HPDE6-E6E7 (cell line): ENCODE data around the gene SCAMP1.
"Not testable (repeated sequence)": the region's sequence is repeated elsewhere in the genome, so short reads cannot be mapped to it uniquely, and the experiment has no call there.

Experiments used
- DNase-seq: peaks from one replicate; pipeline ENCODE4 v3.0.0; 2011; ENCODE audit warnings: missing footprints; ENCODE audit errors: extremely low spot score

SCAMP1 gene

DNA sequence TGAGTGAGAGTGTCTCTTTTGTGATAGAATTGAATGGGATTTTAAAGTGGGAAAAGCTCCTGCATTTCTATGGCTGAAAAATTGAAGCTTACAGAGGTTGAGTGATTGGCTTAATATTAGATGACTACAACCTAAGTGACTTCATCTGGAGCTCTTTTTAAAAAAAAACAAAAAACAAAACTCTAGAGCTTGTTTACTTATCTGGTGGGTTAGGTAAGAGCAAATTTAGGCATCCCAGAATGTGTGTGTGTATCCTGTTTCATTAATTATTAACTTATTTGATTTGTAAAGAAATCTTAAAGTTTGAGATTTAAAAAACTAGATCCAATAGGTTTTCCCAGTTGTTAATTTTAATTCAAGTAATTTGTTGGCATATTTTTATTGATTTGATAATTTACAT is 60.1 kb downstream of the SCAMP1 start:
- DNase-seq, result no peak

DNA sequence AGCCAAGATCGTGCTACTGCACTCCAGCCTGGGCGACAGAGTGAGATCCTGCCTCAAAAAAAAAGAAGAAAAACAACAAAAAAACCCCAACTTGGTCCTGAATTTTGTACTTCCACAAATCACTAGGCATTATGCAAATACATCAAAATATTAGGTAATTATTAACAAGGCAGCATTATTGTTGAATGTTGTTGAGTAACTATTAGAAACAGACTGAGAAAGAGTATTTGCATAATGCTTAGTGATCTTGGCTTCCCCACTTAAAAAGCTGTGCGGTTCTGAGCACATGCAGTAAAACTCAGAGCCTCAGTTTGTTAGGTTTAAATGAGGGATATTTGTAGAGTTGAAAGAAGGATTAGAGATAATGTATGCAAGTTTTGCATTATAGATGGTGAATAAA is 64.2 kb downstream of the SCAMP1 start:
- no peak for DNase-seq

DNA sequence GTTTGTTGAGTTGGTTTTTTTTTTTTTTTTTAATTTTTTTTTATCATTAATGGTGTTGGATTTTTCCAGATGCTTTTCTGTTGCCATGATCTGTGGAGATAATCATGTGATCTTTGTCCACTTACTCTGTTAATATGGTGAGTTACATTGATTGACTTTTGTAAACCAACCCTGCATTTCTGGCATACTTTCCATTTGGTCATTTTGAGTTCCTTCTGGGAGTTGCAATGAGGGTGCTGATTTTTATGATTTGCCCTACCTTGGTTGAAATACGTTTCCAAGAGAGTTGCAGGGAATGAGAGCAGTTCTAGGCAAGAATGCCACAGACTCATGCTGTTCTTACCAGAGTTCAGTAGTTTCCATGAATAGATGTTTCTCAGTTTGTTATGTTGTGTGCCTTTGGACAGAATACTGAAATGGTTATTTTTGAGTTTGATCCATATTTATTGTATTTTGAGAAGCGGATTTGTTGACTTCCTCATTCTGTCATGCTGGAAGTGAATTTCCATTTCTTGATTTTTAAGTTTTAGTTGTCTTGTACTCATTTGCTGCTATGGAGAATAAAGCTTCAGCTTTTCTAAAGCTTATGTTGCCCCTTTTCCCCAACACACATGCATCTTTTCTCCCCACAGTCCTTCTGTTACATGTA is 69.0 kb downstream of the SCAMP1 start:
- DNase-seq, result no peak

GRCh38 chr5:78430866-78431265 is 70.4 kb downstream of the SCAMP1 start:
- DNase-seq, result no peak

DNA sequence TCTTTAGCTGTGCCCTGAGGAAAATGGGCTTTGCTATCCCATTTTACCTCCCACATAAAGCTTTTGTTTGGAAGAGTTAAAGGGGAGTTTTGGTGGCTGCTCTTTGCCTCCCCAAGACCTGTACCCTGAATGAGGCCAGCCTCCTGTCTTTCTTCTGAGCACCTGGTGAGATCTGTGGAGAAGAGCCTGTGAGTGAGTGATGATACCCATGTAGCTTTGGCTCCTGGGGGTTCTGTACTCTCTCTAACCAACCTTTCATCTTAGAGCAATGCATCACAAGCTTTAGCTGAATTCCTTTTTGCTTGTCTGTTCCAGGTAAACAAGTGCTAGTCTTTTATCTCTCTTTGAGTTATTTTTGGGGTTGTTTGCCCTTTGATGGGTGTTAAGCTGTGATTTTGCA is 73.6 kb downstream of the SCAMP1 start:
- DNase-seq, result no peak

GRCh38 chr5:78447775-78448424 is 87.5 kb downstream of the SCAMP1 start:
- DNase-seq, result no peak

DNA sequence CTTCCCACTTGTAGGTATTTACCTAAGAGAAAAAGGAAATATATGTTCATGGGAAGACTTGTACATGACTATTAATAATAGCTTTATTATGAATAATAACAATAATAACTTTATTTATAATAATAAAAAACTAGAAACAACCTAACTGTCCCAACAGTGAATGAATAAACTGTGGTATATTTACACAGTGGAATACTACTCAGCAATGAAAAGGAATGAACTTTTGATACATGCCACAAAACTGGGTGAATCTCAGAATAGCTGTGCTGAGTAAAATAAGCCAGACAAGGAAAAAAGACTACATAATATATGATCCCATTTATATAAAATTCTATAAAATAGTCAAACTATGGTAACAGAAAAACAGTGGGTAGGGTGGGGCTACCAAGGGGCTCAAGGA is 88.7 kb downstream of the SCAMP1 start:
- DNase-seq, result no peak

GRCh38 chr5:78457507-78457906 is 97.1 kb downstream of the SCAMP1 start:
- not testable (repeated sequence) for DNase-seq

DNA sequence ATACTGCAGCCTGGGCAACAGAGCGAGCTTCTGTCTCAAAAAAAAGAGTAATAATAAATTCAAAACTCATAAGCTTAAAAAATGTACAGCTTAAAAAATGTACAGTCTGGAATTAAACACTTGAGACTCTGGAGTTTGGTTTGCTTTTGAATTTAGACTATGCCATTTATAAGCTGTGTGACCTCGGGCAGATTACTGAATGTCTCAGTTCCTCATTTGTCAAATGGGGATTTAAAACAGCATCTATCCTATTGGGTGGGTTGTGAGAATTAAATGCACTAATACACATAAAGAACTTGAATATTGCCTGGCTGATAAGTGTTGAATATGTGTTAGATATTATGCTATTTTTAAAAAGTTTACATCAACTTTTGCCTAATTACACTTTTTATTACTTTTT is 98.4 kb downstream of the SCAMP1 start:
- no peak for DNase-seq

- DNase-seq, result no peak
These were observed 106.7 kb downstream of the SCAMP1 start for GRCh38 chr5:78467140-78467539.

DNA sequence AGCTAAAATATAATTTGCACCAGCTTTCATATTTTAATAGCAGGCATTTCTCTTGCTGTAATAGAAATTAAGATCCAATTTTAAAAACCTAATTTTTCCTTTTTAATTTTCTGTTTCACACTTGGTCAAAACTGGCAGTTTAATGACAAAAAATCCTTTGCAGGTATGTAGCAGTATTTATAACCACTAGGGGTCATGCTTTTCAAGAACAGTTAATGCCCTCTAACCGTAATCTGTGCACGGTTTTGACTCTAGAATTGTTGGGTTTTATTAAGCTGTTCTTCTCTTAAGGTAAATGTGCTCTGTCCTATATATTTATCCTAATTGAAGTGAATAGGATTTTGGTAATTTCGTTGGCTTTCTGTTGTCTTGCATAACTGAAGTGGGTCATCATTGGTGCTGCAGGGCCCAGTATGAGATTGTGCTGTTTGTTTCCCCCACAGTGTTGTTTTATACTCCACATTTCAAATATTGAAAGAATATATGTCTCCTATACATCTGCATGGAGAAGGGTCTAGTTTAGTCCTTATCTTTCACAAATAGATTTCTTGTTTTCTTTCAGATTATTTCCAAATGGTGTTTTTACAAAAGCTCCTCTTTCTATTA is 107.4 kb downstream of the SCAMP1 start:
- peak; percentile 23 for DNase-seq

DNA sequence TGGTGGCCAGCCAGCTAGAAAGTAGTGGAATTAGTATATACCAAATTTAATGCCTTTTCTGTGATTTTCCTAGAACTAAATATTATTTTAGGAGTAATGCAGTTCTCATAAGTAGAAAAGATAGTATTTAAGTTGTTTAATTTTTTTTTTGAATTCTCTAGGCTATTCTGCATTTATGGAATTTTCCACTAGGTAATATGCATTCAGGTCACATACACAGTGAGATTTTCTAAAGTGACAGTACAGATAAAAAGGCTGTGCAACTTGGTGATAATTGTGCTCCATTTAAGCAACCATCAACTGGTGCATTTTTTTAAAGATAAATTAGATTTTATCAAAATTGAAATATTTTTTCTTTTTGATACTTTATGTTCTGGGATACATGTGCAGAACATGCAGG is 111.5 kb downstream of the SCAMP1 start:
- DNase-seq, result no peak

- no peak for DNase-seq
These were observed 112.2 kb downstream of the SCAMP1 start for GRCh38 chr5:78472469-78473106.

DNA sequence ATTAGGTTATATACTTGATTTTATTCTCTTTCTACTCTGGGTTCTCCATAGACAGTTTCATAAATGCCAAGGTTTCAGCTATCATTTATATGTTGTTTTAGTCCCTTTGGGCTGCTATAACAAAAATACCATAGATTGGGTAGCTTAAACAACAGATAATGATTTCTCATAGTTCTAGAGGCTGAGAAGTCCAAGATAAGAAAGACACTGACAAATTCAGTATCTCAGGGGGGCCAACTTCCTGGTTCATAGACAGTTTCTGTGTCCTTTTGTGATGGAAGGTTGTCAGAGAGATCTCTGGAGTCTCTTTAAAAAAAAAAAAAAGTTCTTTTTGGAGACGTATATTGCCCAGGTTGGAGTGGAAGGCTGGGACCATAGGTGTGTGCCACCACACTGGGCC is 113.3 kb downstream of the SCAMP1 start:
- no peak for DNase-seq

DNA sequence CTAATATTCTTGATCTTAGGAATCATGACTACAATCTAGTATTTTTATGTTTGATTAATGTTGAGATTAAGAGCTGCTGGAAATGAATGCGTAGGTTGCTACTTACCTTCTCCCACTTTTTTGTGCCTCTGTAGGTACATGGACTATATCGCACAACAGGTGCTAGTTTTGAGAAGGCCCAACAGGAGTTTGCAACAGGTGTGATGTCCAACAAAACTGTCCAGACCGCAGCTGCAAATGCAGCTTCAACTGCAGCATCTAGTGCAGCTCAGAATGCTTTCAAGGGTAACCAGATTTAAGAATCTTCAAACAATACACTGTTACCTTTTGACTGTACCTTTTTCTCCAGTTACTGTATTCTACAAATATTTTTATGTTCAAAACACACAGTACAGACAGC is 115.0 kb downstream of the SCAMP1 start:
- DNase-seq, result no peak

DNA sequence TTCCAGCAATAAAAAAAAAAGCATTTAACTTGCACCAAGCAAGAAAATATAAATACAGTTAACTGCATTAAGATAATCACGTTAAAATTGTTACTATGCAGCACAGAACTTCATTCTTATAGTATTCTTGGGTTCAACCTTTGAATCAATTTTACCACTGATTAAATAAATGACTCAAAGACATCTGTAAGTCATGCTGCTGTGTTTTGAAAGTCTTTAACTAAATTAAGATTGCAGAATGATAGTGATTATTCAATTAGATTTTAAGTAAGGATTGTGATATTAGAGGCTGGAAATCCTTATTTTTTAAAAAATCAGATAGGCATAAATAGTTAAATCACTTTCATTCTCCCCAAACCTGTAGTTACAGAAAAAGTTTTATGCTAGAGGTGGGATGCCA is 116.4 kb downstream of the SCAMP1 start:
- DNase-seq, result no peak

GRCh38 chr5:78482948-78483347 is 122.5 kb downstream of the SCAMP1 start:
- DNase-seq, result no peak

GRCh38 chr5:78483809-78484521 is 123.5 kb downstream of the SCAMP1 start:
- no peak for DNase-seq

DNA sequence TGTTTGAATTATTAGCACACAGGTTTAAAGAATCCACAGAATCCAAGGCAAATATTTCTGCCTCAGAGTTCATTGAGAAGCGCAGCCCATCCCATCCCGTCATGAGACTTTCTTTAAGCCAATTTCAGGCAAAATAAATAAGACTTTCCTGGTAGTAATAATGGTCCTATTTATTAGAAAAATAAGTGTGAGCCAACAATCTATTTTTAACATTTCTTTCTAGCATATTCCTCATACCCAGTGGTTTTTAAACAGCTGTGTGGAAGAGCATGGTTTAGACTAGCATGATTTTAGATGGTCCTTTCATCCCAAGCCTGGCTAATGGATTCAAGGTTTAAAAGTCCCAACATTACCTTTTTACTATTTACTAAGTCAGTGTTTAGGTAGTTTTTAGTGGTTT is 125.8 kb downstream of the SCAMP1 start:
- DNase-seq, result no peak

DNA sequence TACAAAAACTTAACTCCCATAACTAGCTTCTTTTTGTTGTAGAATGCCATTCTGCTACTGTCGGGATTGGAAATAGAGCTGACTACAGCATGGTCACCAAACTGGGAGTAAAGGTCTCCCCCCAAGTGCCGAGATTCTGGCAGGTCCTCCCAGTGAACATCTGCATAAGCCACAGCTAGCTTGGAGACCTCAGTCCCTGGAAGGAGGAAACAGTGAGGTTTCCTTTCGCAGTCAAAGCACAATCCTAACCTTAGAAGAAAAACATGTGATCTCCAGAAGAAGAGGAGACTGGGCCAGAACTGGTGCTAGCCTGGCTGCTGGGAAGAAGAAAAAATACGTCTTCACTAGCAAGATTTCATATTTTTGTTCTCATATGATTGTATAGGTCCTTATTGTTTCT is 127.4 kb downstream of the SCAMP1 start:
- DNase-seq, result no peak

DNA sequence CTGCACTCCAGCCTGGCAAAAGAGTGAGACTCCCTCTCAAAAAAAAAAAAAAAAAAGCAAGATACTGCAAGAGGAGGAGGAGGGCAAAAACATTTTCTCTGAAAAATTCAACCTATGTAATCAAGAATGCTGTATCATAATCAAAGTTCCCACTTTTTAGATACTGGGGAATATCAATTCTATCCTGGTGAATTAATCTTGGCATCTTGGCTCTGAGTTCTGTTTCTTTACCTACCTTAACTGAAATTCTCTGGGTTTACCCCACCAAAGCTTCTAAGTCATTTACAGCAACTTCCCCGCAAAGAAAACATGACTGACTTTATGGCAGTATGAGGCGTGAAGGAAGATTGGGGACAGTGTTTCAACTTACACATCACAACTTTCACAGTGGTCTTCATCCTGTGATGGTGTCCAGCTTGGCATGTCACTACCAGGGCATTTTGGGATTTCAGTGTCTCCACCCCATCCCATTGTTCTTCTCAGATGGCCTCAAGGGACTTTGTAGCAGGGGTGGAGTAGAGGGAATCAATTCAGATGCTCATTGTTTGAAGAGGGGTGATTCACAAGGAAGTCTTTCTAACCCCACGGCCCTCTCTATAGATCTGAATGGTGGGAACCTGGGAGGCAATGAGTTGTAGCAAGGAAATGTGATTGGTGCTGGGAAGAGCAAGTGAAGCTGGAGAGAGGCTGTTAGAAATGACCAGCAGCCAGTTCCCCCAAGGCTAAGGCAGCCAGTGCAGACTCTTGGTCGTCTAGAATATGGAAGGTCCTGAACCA is 130.5 kb downstream of the SCAMP1 start:
- DNase-seq, result peak; percentile 34

- DNase-seq, result no peak
These were observed 131.8 kb downstream of the SCAMP1 start for GRCh38 chr5:78492224-78492623.
